Measurements from ENCODE around the gene ZFP90.

DNA sequence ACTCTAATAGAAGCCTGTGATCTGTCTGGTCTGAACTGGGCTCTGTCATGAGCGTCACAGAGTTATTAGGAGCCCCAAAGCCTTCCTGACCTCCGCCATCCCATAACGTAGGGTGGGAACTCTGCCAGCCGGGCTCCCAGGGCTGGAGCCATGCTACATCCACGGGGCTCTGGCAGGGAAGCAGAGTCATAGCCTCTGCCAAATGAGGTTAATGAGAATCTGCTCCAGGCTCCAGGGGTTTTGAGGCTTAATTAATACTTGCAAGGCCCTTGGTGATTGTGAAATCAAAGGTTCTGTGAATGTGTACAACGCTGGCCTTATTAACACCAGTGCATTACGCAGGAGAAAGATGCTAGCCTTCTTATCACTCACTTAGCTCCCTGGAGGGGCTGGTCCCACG lies 42.4 kb upstream of the ZFP90 start:
- TF ChIP-seq RAD21 (IDR thresholded peaks at IDR 0.05; ENCODE audit: low read depth) = no peak
- TF ChIP-seq ZBTB7A (IDR thresholded peaks at IDR 0.05; ENCODE audit: low read depth) = no peak
- TF ChIP-seq FOXM1 (IDR thresholded peaks at IDR 0.05; ENCODE audit: borderline replicate concordance, low read depth) = no peak
- TF ChIP-seq TAF1 (IDR thresholded peaks at IDR 0.05; ENCODE audit: low read depth) = no peak
- no peak for TF ChIP-seq CREB1 (IDR thresholded peaks at IDR 0.05; ENCODE audit: low read depth)
- TF ChIP-seq YY1 (IDR thresholded peaks at IDR 0.05; ENCODE audit: low read depth) = no peak

Measured in Ishikawa (cell line).